ENCODE results near the gene RNFT2. TPM values are rescaled to one million over a fixed set of nuclear protein-coding genes. Genes with fewer than 3 reads are reported as not detected.

Gene RNFT2
- total RNA-seq, 1 donor from 2014 or later = 9.6 TPM

GRCh38 chr12:116799955-116800354, 61.8 kb downstream of the RNFT2 start:
- DNase-seq (ENCODE audit: extremely low spot score, unreplicated experiment) = no peak
- no peaks in the 10 kb centered on the region for H3K4me1 Mint-ChIP-seq (ENCODE audit: unreplicated experiment)
- no peak overlapping the region for H3K27ac Mint-ChIP-seq (ENCODE audit: unreplicated experiment)
- peaks cover 5% of the 10 kb centered on the region for H3K9me3 Mint-ChIP-seq (ENCODE audit: unreplicated experiment)
- no peak overlapping the region for H3K4me3 Mint-ChIP-seq (ENCODE audit: unreplicated experiment)
- no peaks in the 10 kb centered on the region for H3K27me3 Mint-ChIP-seq (ENCODE audit: unreplicated experiment)
- TF ChIP-seq CTCF (IDR thresholded peaks at IDR 0.05) = no peak
- H3K36me3 Mint-ChIP-seq (ENCODE audit: unreplicated experiment) = peaks cover 3% of the 10 kb centered on the region

- Mint-ChIP-seq H3K27me3 (ENCODE audit: unreplicated experiment) (no peaks in the 10 kb centered on the region), H3K9me3 (ENCODE audit: unreplicated experiment) (peaks cover 5% of the 10 kb centered on the region), H3K4me1 (ENCODE audit: unreplicated experiment) (no peaks in the 10 kb centered on the region), H3K4me3 (ENCODE audit: unreplicated experiment) (no peak overlapping the region), H3K27ac (ENCODE audit: unreplicated experiment) (no peak overlapping the region), H3K36me3 (ENCODE audit: unreplicated experiment) (peaks cover 3% of the 10 kb centered on the region)
- no peak for DNase-seq (ENCODE audit: extremely low spot score, unreplicated experiment)
- TF ChIP-seq CTCF (IDR thresholded peaks at IDR 0.05) = no peak
Observed at GRCh38 chr12:116800918-116801317, 62.8 kb downstream of the RNFT2 start.

- peaks cover 3% of the 10 kb centered on the region for H3K36me3 Mint-ChIP-seq (ENCODE audit: unreplicated experiment)
- H3K27ac Mint-ChIP-seq (ENCODE audit: unreplicated experiment) = no peak overlapping the region
- no peak for DNase-seq (ENCODE audit: extremely low spot score, unreplicated experiment)
- H3K4me3 Mint-ChIP-seq (ENCODE audit: unreplicated experiment) = no peak overlapping the region
- TF ChIP-seq CTCF (IDR thresholded peaks at IDR 0.05) = no peak
- H3K9me3 Mint-ChIP-seq (ENCODE audit: unreplicated experiment) = peaks cover 5% of the 10 kb centered on the region
- no peaks in the 10 kb centered on the region for H3K4me1 Mint-ChIP-seq (ENCODE audit: unreplicated experiment)
- H3K27me3 Mint-ChIP-seq (ENCODE audit: unreplicated experiment) = no peaks in the 10 kb centered on the region
Observed at GRCh38 chr12:116802018-116802417, 63.9 kb downstream of the RNFT2 start.

GRCh38 chr12:116803013-116803736, 65.1 kb downstream of the RNFT2 start:
- H3K27ac Mint-ChIP-seq (ENCODE audit: unreplicated experiment) = no peak overlapping the region
- no peaks in the 10 kb centered on the region for H3K27me3 Mint-ChIP-seq (ENCODE audit: unreplicated experiment)
- no peak for DNase-seq (ENCODE audit: extremely low spot score, unreplicated experiment)
- H3K4me3 Mint-ChIP-seq (ENCODE audit: unreplicated experiment) = no peak overlapping the region
- no peak for TF ChIP-seq CTCF (IDR thresholded peaks at IDR 0.05)
- H3K36me3 Mint-ChIP-seq (ENCODE audit: unreplicated experiment) = peaks cover 3% of the 10 kb centered on the region
- H3K4me1 Mint-ChIP-seq (ENCODE audit: unreplicated experiment) = no peaks in the 10 kb centered on the region
- peaks cover 5% of the 10 kb centered on the region for H3K9me3 Mint-ChIP-seq (ENCODE audit: unreplicated experiment)

- TF ChIP-seq CTCF (IDR thresholded peaks at IDR 0.05) = no peak
- no peak overlapping the region for H3K27ac Mint-ChIP-seq (ENCODE audit: unreplicated experiment)
Observed at GRCh38 chr12:116804051-116804450, 65.9 kb downstream of the RNFT2 start.

More at GRCh38 chr12:116804051-116804450, 65.9 kb downstream of the RNFT2 start:
- peaks cover 3% of the 10 kb centered on the region for H3K36me3 Mint-ChIP-seq (ENCODE audit: unreplicated experiment)
- H3K4me3 Mint-ChIP-seq (ENCODE audit: unreplicated experiment) = no peak overlapping the region
- DNase-seq (ENCODE audit: extremely low spot score, unreplicated experiment) = no peak
- H3K9me3 Mint-ChIP-seq (ENCODE audit: unreplicated experiment) = peaks cover 5% of the 10 kb centered on the region
- H3K27me3 Mint-ChIP-seq (ENCODE audit: unreplicated experiment) = no peaks in the 10 kb centered on the region
- H3K4me1 Mint-ChIP-seq (ENCODE audit: unreplicated experiment) = no peaks in the 10 kb centered on the region

All from osteocyte (in vitro differentiated cells).